Progenitor cell of endocrine pancreas (in vitro differentiated cells): Measurements from ENCODE around the gene STK11IP. TPM values are rescaled to one million over a fixed set of nuclear protein-coding genes. Genes with fewer than 3 reads are reported as not detected.
A peak's percentile ranks its signal among the peaks of the same experiment; 100 is the strongest.

Experiments
- DNase-seq: peaks from one replicate; pipeline ENCODE4 v3.0.0; 2021; ENCODE audit warnings: low spot score; ENCODE audit not compliant: unreplicated experiment
- H3K27ac Mint-ChIP-seq: 2 replicates; pipeline ENCODE4 v1.8.0; 2021; ENCODE audit warnings: mild to moderate bottlenecking, moderate library complexity, mixed read lengths
- H3K27me3 Mint-ChIP-seq: 2 replicates; pipeline ENCODE4 v1.8.0; 2021; ENCODE audit warnings: mixed read lengths
- H3K36me3 Mint-ChIP-seq: 2 replicates; pipeline ENCODE4 v1.8.0; 2022; ENCODE audit warnings: mixed read lengths; ENCODE audit not compliant: insufficient read depth
- H3K4me1 Mint-ChIP-seq: 2 replicates; pipeline ENCODE4 v1.8.0; 2021; ENCODE audit warnings: low read depth, mixed read lengths
- H3K4me3 Mint-ChIP-seq: 2 replicates; pipeline ENCODE4 v1.8.0; 2021; ENCODE audit warnings: low read depth, mild to moderate bottlenecking, moderate library complexity, mixed read lengths
- H3K9me3 Mint-ChIP-seq: 2 replicates; pipeline ENCODE4 v1.8.0; 2021; ENCODE audit warnings: low read depth, mixed read lengths
- CTCF ChIP-seq: fragments of 200-600 bp; sonication (generic); IDR thresholded peaks from one replicate; pipeline ENCODE4 v1.5.0; 2021; ENCODE audit warnings: antibody characterized with exemption, mild to moderate bottlenecking; ENCODE audit not compliant: unreplicated experiment
- total RNA-seq: library from RNA; stranded (reverse); gene quantifications from 2 replicates; pipeline ENCODE4 v1.2.1, GENCODE V29; 2021

The STK11IP gene
- total RNA-seq, 1 donor from 2014 or later = 39.7 TPM

GRCh38 chr2:219615036-219615435 lies 17.4 kb downstream of the STK11IP start:
- Mint-ChIP-seq H3K4me1 (peaks cover 12% of the 10 kb centered on the region), H3K27ac (no peak overlapping the region), H3K9me3 (no peaks in the 10 kb centered on the region), H3K4me3 (no peak overlapping the region), H3K27me3 (no peaks in the 10 kb centered on the region), H3K36me3 (peaks cover 9% of the 10 kb centered on the region)
- no peak for DNase-seq
- TF ChIP-seq CTCF = no peak

- Mint-ChIP-seq H3K9me3 (no peaks in the 10 kb centered on the region), H3K27me3 (no peaks in the 10 kb centered on the region), H3K36me3 (peaks cover 8% of the 10 kb centered on the region), H3K4me1 (peaks cover 12% of the 10 kb centered on the region), H3K4me3 (no peak overlapping the region), H3K27ac (no peak overlapping the region)
- no peak for TF ChIP-seq CTCF
- DNase-seq = no peak
Observed at GRCh38 chr2:219615894-219616293, 18.2 kb downstream of the STK11IP start.

- Mint-ChIP-seq H3K9me3 (no peaks in the 10 kb centered on the region), H3K27me3 (peaks cover 4% of the 10 kb centered on the region), H3K27ac (no peak overlapping the region), H3K4me1 (peaks cover 12% of the 10 kb centered on the region), H3K4me3 (no peak overlapping the region), H3K36me3 (peaks cover 8% of the 10 kb centered on the region)
- DNase-seq = no peak
- TF ChIP-seq CTCF = no peak
Observed at GRCh38 chr2:219616550-219616949, 18.9 kb downstream of the STK11IP start.

GRCh38 chr2:219618733-219619122 lies 21.1 kb downstream of the STK11IP start:
- Mint-ChIP-seq H3K27ac (no peak overlapping the region), H3K4me3 (no peak overlapping the region), H3K9me3 (no peaks in the 10 kb centered on the region), H3K27me3 (peaks cover 20% of the 10 kb centered on the region), H3K36me3 (peaks cover 6% of the 10 kb centered on the region), H3K4me1 (peaks cover 12% of the 10 kb centered on the region)
- DNase-seq = no peak
- no peak for TF ChIP-seq CTCF

GRCh38 chr2:219619235-219619634 lies 21.6 kb downstream of the STK11IP start:
- peak; percentile 31 for TF ChIP-seq CTCF
- DNase-seq = no peak
- Mint-ChIP-seq H3K4me1 (peaks cover 12% of the 10 kb centered on the region), H3K27me3 (peaks cover 25% of the 10 kb centered on the region), H3K36me3 (peaks cover 6% of the 10 kb centered on the region), H3K4me3 (no peak overlapping the region), H3K27ac (no peak overlapping the region), H3K9me3 (no peaks in the 10 kb centered on the region)
